ENCODE data around the gene BCAT1.

BCAT1 gene

DNA sequence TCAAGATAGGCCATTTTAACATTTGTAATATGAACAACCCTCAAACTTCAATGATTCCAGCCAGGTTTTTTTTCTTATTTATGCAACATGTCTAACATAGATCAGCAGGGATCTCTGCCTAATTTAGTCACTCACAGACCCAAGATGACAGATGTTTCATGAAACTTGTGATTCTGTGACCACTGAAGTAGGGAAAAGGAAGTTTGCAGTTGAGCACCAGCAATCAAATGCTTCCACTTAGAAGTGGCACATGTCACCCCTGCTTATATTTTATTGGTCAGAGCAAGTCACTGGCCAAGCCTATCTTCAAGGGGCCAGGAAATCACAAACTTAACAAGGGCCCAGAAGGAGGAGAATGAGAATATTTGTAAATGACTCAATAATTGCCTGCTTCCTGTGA is 150.6 kb downstream of the BCAT1 start:
- no peak for DNase-seq

DNA sequence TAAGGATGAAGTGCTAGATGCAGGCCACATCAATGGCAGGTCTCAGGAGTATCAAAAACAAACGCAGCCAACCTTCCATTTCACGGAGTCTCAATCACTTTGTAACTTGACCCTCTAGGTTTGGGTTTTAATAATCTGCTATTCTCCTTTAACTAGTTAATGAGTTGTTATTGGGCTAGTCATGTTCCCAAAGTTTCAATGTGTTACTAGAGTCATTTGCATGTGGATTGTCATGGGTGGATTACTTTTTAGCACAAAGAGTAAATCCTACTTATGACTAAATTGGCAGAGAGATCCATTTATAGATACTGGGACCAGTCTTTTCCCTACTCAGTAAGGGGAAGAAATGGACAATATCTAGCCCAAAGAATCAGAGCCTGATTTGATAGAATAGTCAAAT is 151.0 kb downstream of the BCAT1 start:
- no peak for DNase-seq

DNA sequence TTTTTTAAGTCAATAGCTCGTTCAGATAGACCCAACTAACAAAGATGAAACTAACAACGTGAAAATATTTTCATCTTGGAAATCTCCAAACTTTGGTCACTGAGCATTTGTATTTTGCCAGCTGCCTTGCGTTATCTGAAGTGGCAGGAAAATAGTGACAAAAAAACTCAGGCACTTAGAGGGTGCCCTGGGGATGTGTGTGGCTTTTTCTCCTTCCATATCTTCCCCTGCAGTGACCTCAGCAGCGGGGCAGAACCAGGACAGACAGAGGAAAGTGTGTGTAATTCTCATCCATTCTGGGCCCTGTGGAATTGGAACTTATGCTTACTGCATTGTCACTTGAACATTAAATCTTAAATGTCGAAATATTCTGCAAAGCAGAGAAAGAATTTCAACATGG is 152.0 kb downstream of the BCAT1 start:
- DNase-seq = no peak

DNA sequence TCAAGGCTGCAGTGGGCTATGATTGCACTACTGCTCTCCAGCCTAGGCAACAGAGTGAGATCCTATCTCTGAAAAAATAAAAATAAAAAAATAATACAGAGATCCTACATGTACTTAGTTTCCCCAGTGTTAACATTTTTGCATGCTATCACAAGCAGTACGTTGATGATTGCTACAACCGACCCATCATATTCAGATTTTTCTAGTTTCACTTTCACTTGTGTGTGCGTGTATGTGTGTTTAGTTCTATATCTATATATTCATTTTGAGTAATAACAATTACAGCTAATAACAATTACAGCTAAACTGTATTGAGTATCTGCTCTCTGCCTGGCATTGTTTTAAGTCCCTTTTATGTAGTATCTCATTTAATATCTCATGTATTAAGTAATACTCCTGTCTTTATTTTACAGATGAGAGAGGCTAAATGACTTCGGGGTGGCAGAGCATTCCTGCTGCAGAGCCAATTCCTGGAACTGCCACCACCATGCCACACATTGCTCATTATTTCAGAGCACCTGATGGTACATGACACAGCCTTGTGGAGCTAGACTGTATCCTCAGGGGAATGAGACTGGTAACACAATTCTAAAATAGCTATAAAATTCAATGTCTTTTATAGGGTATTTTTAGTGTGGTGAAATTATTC is 153.1 kb downstream of the BCAT1 start:
- DNase-seq = no peak

DNA sequence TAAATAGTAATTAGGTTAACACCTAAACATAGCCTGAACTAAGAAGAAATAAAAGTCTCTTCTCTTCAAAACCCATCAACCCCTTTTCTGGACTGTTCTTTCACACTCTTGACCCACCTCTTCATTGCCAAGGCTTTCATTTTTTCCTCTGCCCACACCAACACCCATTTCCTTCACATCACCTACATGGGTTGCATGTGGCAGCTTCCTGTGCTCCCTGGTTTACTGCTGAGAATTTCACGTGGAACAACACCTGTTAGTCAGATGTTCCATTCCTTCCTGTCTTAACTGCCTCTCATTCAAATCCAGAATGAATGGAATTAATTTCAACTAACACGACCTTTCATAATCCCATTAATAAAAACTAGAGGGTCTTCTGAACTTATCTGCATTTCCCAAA is 157.3 kb downstream of the BCAT1 start:
- no peak for DNase-seq

DNA sequence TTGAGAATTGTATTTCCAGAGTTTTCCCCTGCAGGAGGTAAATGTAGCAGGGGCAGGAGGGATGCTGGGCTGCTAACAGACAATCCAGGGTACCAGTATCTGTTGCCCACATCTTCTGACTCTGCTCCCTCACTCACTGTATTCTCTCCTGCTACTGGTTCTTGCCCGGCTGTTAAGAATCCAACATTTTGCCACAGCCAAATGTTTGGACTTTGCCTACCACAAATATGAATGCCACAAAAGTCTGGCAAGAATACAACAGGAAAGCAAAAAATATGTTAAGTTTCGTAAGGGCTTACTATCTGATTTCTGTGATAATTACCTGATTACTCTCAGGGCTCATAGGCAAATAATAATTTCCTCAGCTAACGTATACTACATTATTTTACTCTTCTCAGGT is 160.0 kb downstream of the BCAT1 start:
- DNase-seq = no peak

DNA sequence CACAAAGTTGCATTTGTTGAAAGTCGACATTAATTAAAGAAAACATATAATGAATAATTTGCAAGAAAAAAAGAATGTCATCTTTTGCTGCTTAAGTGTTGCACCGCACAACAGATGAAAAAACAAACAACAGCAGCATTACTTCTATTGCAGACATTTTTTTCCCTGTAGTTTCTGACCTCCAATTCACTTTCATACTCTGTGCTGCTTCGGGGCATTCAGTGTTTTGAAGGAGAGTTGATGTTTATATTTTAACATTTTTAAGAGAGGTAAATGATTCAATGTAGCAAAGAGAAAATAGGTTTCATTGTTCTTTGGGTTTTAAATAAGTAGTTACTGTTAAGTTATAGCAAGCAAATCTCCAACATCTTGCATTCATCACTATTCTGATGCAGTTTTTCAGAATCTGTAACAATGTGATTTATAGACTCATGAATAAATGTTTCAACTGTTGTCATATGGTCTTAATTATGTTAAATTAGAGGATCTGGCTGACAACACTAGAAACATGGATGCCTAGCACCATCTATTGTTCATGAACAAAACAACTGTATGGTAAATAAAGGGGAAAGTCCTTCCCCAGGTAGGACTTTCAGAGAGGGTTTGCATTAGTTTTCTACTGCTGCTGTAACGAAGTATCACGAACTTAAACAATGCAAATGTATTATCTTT is 168.1 kb downstream of the BCAT1 start:
- DNase-seq = no peak

DNA sequence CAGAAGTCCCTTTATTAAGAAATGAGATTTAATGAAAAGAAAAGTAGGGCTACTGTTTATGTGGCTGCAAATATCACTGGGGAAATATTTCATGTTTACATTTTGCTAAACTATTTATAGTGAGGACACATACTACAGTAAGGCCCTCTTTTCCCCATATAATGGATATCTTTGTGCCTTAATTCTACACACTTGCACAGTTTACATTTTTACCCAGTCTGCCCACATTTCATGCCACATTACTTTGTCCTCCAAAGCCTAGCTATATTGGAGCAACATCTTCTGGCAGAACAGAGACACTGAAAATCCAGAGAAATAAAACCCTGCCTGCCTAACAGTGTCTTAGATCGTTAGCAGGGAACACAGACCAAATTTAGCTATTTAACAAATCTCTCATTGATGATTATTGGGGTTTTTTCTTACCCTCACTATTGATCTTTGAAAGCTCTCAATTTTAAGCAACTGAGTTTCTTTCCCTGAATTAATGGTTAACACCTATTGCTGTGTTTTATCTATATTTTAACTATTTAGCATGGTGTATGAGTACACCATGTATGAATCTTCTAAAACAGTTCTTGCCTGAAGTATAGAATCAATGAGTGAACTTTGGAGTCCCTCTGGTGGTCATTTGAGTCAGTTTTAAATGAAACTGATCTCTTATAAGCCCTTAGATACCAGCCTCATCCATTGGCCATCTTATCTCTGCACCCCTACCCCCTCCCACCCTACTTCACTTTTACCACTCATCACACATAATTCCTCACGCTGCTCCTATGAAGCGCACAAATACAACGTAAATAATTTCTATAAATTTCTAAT is 170.2 kb downstream of the BCAT1 start:
- DNase-seq = no peak

DNA sequence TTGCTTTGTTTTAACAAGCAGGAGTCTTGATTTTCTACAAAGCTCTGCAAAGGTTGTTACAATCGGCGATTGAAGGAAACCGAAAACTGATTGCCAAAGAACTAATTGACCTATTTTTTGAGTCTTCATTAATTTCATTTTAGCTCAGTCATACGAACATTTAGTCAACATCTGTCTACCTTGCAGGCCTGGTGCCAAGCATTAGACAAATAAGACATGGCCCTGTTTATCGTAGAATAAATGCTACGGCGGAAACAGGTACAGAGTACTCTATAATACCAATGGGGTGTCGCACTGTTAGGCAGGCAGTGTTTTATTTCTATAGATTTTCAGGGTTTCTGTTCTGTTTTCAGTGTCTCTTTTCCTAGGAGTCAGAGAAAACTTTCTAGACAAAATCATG is 171.5 kb downstream of the BCAT1 start:
- no peak for DNase-seq

DNA sequence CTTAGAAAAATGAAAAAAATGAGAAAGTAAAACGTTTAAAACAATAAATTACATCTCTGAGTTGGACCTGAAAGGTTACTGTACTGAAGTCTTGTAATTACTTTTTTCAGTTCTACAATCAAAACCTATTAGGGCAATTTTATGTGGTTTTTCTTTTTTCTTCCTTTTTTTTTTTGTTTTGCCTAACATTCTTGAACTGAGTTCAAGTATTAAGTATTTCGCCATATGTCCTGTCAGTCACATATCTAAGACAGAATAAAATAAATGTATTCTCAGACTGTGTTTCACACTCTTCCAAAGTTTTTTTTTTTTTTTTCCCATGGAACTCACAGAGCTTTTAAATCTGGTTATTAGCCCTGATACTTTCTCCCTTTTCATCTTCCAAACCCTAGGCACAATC is 172.0 kb downstream of the BCAT1 start:
- DNase-seq = no peak

DNA sequence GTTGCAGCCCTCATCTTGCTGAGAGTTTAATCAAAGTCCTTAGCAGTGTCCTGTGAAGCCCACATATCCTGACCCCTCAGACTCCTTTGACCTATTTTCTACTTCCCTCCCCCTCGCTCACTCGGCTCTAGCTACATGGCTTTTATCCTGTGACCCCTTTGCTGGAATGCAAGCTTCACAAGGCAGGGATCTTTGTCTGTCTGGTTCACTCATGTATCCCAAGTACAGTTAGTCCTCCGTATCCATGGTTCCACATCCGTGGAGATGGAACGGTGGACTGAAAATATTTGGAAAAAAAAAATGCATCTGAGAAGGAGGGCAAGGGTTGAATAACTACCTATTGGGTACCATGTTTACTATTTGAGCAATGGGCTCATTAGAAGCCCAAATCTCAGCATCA is 173.8 kb downstream of the BCAT1 start:
- DNase-seq = no peak

DNA sequence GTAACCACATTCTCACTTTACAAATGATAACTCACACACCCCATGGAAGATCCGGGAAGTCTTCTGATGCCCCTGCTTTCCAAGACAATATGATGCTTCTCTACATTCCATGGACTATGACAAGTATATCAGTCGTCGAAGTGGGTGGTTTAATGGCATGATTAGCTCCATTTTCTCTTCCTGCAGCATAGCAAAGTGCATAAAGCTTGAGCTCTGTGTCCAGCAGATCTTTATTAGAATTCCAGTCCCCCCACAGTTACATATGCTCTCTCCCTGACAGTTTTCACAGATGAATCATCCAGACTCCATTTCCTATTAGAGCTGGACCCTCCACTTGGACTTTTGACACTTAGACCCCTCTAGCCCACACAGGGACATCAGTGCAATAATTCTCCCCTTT is 174.9 kb downstream of the BCAT1 start:
- DNase-seq = no peak

DNA sequence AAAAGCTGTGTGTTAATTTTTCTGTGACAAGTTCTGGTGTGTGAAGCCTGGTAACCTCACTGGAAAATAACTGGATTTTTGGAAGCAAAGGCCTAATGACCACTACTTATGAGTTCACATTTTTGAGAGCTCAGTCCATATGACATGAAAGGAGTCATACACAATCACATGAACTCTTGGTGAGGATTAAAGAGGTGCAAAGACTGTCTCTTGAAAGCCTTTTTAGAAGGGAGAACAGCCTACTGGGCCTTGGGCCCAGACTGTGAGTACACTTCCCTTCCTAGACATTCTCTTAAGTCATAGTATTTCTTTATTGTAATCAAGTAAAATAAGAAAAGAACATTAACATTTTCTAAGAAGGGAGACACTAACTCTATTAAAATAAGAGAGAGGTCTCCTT is 176.1 kb downstream of the BCAT1 start:
- DNase-seq = no peak

DNA sequence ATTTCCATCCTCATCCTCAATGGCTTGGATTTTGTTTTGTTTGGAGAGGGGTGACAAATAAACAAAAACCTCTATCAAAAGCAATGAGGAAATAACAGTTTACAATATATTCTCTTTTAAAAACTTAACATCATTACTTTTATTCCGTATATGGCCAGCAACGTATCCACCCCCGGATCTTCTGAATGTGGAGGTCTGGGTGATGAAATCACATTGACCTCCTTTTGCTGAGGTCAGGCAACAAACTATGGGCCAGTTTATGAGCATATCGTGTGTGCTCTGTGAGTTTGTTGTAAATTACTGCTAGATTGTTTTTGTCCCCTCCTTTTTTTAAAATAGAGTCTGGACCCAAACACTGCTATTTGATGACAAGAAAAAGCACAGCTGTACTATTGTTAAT is 178.1 kb downstream of the BCAT1 start:
- no peak for DNase-seq

DNA sequence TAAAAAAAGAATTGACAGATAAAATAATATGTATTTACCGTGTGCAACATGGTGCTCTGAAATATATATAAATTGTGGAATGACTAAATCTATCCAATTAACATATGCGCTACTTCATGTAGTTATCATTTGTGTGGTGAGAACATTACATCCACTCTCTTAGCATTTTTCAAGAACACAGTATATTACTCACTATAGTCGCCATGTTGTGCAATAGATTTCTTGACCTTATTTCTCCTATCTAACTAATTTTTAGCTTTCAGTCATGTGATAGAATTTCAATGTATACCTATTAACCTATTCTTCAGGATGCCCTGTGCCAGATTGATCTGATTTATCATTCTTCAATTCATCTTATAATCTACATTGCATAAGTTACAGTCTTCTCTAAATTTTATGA is 178.6 kb downstream of the BCAT1 start:
- DNase-seq = no peak

DNA sequence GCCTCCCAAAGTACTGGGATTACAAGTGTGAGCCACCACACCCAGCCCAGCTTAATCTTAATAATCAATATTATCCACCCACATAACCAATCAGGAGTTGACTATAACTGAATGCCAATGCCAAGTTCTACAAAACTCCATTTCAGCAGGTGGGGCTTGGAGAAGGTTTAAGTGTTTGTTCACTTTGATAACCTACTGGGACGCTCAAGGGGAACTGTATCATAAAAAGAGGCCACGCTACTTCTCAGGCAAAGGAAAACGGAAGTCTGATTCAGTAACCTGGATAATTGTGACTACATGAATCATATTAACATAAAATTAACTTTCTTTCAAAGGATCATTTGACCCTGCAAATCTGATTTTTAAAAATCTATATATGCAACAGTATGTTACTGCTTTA is 179.2 kb downstream of the BCAT1 start:
- DNase-seq = no peak

DNA sequence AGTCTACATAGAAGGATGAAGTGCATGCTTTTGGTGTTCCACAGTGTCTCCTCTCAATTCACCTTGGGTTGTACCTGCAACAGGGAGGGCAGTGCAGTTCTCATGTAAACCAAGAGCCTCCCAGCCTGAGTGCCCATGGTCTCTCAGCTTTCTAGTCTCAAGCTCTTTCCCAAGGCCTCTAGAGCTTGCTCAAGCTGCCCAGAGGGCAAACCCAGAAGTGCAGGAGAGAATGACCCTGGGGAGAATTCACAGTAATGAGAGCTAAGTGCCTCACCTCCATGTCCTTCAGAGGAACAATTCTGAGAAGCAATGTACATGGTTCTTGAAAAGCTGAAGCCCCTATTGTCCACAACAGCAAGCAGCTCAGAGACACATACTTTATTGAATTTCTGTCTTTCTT is 180.5 kb downstream of the BCAT1 start:
- DNase-seq = no peak

DNA sequence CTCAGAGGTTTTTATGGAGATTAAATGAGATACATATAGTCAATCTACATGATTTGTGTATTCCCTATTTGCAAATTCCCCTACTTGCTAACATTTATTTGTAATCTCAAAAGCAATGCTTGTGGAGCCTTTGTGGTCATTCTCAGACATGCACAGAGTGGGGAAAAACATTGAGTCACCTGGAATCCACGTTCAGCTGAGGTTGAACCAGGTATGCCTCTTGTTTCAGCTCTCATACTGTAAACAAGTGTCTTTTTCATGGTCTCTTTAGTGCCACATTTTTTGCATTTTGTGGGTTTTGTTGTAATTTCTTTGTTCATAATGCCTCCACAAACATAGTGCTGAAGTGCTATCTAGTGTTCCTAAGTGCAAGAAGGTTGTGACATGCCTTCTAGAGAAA is 181.9 kb downstream of the BCAT1 start:
- no peak for DNase-seq

DNA sequence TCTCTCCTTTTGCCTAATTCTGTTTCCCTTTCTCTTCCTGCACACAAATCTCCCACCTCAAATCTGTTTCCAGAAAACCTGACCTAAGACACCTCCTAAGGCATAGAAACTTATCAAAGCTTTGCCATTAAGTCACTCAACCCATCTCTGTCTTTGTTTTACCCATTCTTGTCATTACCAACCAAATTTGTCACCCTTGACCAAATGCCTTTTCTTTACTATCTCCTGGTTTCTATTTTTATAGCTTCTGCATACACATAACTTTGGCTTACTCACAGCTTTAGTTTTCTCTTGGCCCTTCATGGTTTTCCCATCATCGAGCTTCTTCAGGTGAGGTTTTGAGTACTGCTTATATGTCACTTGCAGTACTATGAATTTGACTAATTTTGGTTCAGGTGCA is 184.2 kb downstream of the BCAT1 start:
- no peak for DNase-seq

DNA sequence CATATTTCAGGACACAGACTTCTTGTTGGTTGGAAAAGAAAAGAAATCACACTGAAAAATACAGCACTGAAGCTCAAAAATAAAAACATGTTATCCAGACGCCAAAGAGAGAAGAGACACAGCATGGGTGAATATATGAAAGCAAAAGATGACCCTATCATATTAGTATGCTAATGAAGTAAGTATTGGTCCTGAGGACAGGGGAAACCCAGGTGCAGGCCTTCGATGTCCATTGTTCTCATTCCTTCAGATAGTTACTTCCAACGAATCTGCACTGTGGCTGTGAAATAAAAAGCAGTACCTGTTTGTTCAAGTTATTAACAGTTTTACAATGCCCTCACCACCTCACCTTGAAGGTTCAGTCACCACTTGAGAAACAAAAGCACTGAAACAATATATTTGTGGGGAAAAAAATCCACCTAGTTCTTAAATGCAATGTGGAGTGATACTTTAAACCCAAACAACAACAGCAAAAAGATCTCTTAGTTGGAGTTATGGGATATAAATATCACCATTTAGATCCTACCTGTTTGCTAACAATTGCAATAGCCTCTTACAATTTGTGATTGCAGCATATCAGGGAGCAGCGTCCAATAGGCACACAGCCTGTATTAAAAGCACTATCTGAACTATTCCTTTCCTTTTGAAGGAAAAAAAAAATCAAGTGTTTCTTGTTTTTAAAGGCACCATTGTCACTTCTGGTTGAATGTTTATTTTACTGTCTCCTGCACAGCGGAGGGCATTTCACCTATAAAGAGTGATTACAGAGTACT is 188.1 kb downstream of the BCAT1 start:
- DNase-seq = no peak

DNA sequence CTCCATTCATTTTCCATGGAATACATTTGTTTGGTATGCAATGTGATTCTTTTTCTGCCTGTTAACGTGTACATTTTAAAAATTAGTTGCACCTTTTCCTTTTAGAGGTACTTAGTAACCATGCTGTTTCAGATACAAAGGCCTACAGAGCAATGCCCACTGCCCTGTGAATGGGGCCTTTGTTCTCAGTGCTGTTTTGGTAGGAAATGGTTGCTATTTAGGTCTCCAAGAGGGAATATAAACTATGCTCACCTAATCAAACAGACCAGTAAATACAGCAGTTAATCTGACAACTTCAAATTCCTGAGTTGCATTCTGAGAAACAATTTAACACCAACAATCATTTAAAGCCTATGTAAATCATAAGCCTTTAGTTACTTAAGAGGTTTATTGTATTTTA is 188.7 kb downstream of the BCAT1 start:
- no peak for DNase-seq
